IMR-90 (cell line): ENCODE results near the gene RAB8A. TPM values are rescaled to one million over a fixed set of nuclear protein-coding genes. Genes with fewer than 3 reads are reported as not detected.
"Not testable (repeated sequence)": the region's sequence is repeated elsewhere in the genome, so short reads cannot be mapped to it uniquely, and the experiment has no call there.

Source experiments
- ATAC-seq: fragments of 200-7000 bp; cut with Tn5 transposase; 2 replicates; pipeline ENCODE4 v1.9.1; 2020; ENCODE audit warnings: low read depth, mild to moderate bottlenecking, moderate library complexity
- BruUV-seq: library from RNA; stranded (reverse); fragments of 400-500 nt; replicated peaks from 2 replicates; lab custom pipeline; 2021; lab: Mats Ljungman, UMichigan
- CTCF ChIA-PET: fragments of 300-600 bp; formaldehyde crosslinking; extraction: SDS; loops from one replicate; lab custom pipeline; 2021; ENCODE audit warnings: antibody characterized with exemption; lab: Yijun Ruan, JAX
- POLR2A ChIA-PET: fragments of 300-600 bp; sonication (Branson Sonifier 250); formaldehyde crosslinking; loops from one replicate; lab custom pipeline; 2022; ENCODE audit warnings: antibody characterized with exemption; ENCODE audit not compliant: unreplicated experiment; lab: Charles Lee
- DNase-seq: peaks from one replicate; pipeline ENCODE4 v3.0.0; 2013
- H2AFZ ChIP-seq: replicated peaks from 2 replicates; pipeline ENCODE3; 2013; ENCODE audit warnings: low read length, mild to moderate bottlenecking; ENCODE audit not compliant: poor library complexity
- H2AK5ac ChIP-seq: 2 replicates; pipeline ENCODE4 v1.6.1; 2013; ENCODE audit warnings: low read depth, low read length, inconsistent platforms
- H2AK9ac ChIP-seq: replicated peaks from 2 replicates; pipeline ENCODE3; 2013; ENCODE audit warnings: mild to moderate bottlenecking, low read depth, low read length, moderate library complexity; ENCODE audit not compliant: poor library complexity
- H2BK120ac ChIP-seq: 2 replicates; pipeline ENCODE4 v1.6.1; 2013; ENCODE audit warnings: low read depth, low read length, inconsistent platforms
- H2BK15ac ChIP-seq: 3 replicates; pipeline ENCODE4 v1.6.1; 2013; ENCODE audit warnings: low read depth, low read length, inconsistent platforms
- H2BK20ac ChIP-seq: 2 replicates; pipeline ENCODE4 v1.6.1; 2013; ENCODE audit warnings: low read depth, mild to moderate bottlenecking, inconsistent platforms, low read length, moderate library complexity
- H2BK5ac ChIP-seq: 2 replicates; pipeline ENCODE4 v1.6.1; 2013; ENCODE audit warnings: mild to moderate bottlenecking, low read depth, low read length, inconsistent platforms; ENCODE audit not compliant: poor library complexity, severe bottlenecking
- H3K14ac ChIP-seq: replicated peaks from 2 replicates; pipeline ENCODE4 v1.6.1; 2013; ENCODE audit warnings: low read depth, low read length, inconsistent platforms
- H3K18ac ChIP-seq: 2 replicates; pipeline ENCODE4 v1.6.1; 2013; ENCODE audit warnings: low read depth, low read length, control low read depth
- H3K23ac ChIP-seq: 2 replicates; pipeline ENCODE4 v1.6.1; 2013; ENCODE audit warnings: low read depth, low read length, inconsistent platforms
- H3K27ac ChIP-seq: 2 replicates; pipeline ENCODE4 v1.5.1; 2013; ENCODE audit warnings: mild to moderate bottlenecking, control low read depth, low read length; ENCODE audit not compliant: insufficient read depth
- H3K27me3 ChIP-seq: 2 replicates; pipeline ENCODE4 v1.6.1; 2013; ENCODE audit warnings: low read length; ENCODE audit not compliant: control insufficient read depth, insufficient read depth
- H3K36me3 ChIP-seq: 2 replicates; pipeline ENCODE4 v1.6.1; 2013; ENCODE audit warnings: low read length, mixed read lengths; ENCODE audit not compliant: control insufficient read depth, insufficient read depth
- H3K4ac ChIP-seq: 2 replicates; pipeline ENCODE4 v1.6.1; 2013; ENCODE audit warnings: low read depth, low read length, inconsistent platforms
- H3K4me1 ChIP-seq: 2 replicates; pipeline ENCODE4 v1.6.1; 2013; ENCODE audit warnings: low read length, mixed read lengths; ENCODE audit not compliant: control insufficient read depth, insufficient read depth
- H3K4me2 ChIP-seq: 2 replicates; pipeline ENCODE4 v1.6.1; 2013; ENCODE audit warnings: low read depth, mild to moderate bottlenecking, control low read depth, low read length, moderate library complexity
- H3K4me3 ChIP-seq: 2 replicates; pipeline ENCODE4 v1.5.1; 2013; ENCODE audit warnings: low read depth, mild to moderate bottlenecking, control low read depth, low read length, moderate library complexity; ENCODE audit not compliant: insufficient read depth
- H3K56ac ChIP-seq: 2 replicates; pipeline ENCODE4 v1.6.1; 2013; ENCODE audit warnings: low read length, inconsistent platforms; ENCODE audit not compliant: insufficient read depth; ENCODE audit errors: extremely low read depth
- H3K79me1 ChIP-seq, 2 experiments: 2 replicates each; pipeline ENCODE4 v1.6.1; 2013; ENCODE audit warnings: low read length in 2 of 2, inconsistent platforms in 1 of 2, low read depth in 1 of 2
- H3K9ac ChIP-seq: 2 replicates; pipeline ENCODE4 v1.6.1; 2013; ENCODE audit warnings: low read depth, low read length, control low read depth
- H3K9me1 ChIP-seq: 2 replicates; pipeline ENCODE4 v1.6.1; 2013; ENCODE audit warnings: low read length, inconsistent platforms; ENCODE audit not compliant: insufficient read depth
- H3K9me3 ChIP-seq: 2 replicates; pipeline ENCODE4 v1.6.1; 2013; ENCODE audit warnings: low read length; ENCODE audit not compliant: control insufficient read depth, insufficient read depth
- H4K20me1 ChIP-seq: 2 replicates; pipeline ENCODE4 v1.6.1; 2013; ENCODE audit warnings: low read length, inconsistent platforms; ENCODE audit not compliant: insufficient read depth
- H4K5ac ChIP-seq: 2 replicates; pipeline ENCODE4 v1.6.1; 2013; ENCODE audit warnings: mild to moderate bottlenecking, low read depth, low read length, control low read depth
- H4K8ac ChIP-seq, 2 experiments: 2 replicates each; pipeline ENCODE4 v1.6.1; 2013; ENCODE audit warnings: low read depth in 2 of 2, low read length in 2 of 2, control low read depth in 1 of 2, inconsistent platforms in 1 of 2
- H4K91ac ChIP-seq: 2 replicates; pipeline ENCODE4 v1.6.1; 2013; ENCODE audit warnings: low read depth, low read length, inconsistent platforms; ENCODE audit not compliant: insufficient read depth
- FOS ChIP-seq: fragments of 150-350 bp; IDR thresholded peaks from 2 replicates; pipeline ENCODE4 v1.6.1; 2016; ENCODE audit warnings: low read depth, low read length
- WGBS, 2 experiments: methylation state at CpG; one replicate each; pipeline versions ENCODE4 v1.1.5 to v1.1.7; 2013; ENCODE audit warnings: missing lambda C conversion rate in 2 of 2; ENCODE audit not compliant: insufficient read length in 1 of 2; ENCODE audit errors: extremely low coverage in 2 of 2; 5-methylcytosine and 5-hydroxymethylcytosine counted together
- dilution Hi-C: fragments of 300-500 bp; cut with HindIII; formaldehyde crosslinking; loops from one replicate; pipeline ENCODE4 v1.14.3; 2018; ENCODE audit warnings: low sequenced_read_pairs; ENCODE audit not compliant: unreplicated experiment
- in situ Hi-C: fragments of 300-500 bp; cut with MboI; formaldehyde crosslinking; loops from 3 replicates; pipeline ENCODE4 v1.14.3; 2019; ENCODE audit warnings: low sequenced_read_pairs, inconsistent platforms, mixed read lengths
- intact Hi-C: fragments of 100-400 bp; cut with micrococcal nuclease; formaldehyde crosslinking; loops from 2 replicates; pipeline ENCODE4 v1.10.0; 2022
- polyA plus RNA-seq, 3 experiments: library from polyadenylated mRNA; depleted of rRNA; stranded (reverse); fragments of >200 nt; gene quantifications; 2 replicates each; pipeline ENCODE4 v1.2.3, GENCODE V29; 2012; ENCODE audit warnings: low replicate concordance in 1 of 3
- total RNA-seq: library from RNA; depleted of rRNA; stranded (reverse); fragments of >200 nt; gene quantifications from 2 replicates; pipeline ENCODE4 v1.2.3, GENCODE V29; 2012

Gene RAB8A
- total and polyA plus RNA-seq, 2 of the 4 experiments (the other 2 are of a cell fraction), result 64.5 to 135 TPM

DNA sequence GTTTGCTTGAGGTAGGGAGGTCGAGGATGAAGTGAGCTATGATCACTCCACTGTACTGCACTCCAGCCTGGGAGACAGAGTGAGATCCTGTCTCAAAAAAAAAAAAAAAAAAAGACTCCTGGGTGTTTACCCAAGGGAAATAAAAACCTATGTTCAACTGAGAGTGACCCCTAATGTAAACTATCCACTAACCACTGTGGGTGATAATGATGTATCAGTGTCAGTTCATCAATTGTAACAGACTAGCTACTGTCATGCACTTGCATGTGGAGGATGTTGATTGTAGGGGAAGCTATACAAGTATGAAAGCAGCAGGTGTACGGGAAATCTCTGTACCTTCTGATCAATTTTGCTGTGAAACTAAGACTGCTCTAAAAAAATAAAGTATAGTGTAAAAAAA is 64.3 kb downstream of the RAB8A start:
- POLR2A ChIA-PET, result no interaction called here
- no peak for DNase-seq
- H3K9me3 ChIP-seq, result 0 out of 2 replicates have a peak, but pooled peaks cover 5% of the 10 kb centered on the region
- H2BK20ac ChIP-seq, result no peak overlapping the region
- H2AFZ ChIP-seq, result no peak overlapping the region
- TF ChIP-seq FOS, result no peak
- WGBS, 2 experiments, result no CpG with 5 or more reads among the region's 2 CpGs
- no peak overlapping the region for H3K9ac ChIP-seq
- intact Hi-C loops (no loop called here), in situ Hi-C loops (loop anchor here (5.0 to 25.0 kb wide), 5 partner anchors 134 to 1064 kb away; partner anchors contain the start of genes AKAP8L, CYP4F3 and SYDE1), dilution Hi-C loops (no loop called here)
- no peak overlapping the region for H3K18ac ChIP-seq
- no peak overlapping the region for H2BK15ac ChIP-seq
- H3K79me1 ChIP-seq, result no peaks in the 10 kb centered on the region
- no peak overlapping the region for H3K4me2 ChIP-seq
- H2AK5ac ChIP-seq, result no peak overlapping the region
- H2BK5ac ChIP-seq, result no peak overlapping the region
- CTCF ChIA-PET, result no interaction called here
- no TSS peak for BruUV-seq
- no peaks in the 10 kb centered on the region for H4K20me1 ChIP-seq
- H3K27ac ChIP-seq, result no peak overlapping the region
- no peaks in the 10 kb centered on the region for H3K36me3 ChIP-seq
- no peak overlapping the region for H3K4ac ChIP-seq
- H4K5ac ChIP-seq, result no peak overlapping the region
- no peak overlapping the region for H3K56ac ChIP-seq
- peaks cover 4% of the 10 kb centered on the region; the same call in 1 of the 2 replicates for H3K4me1 ChIP-seq
- H3K23ac ChIP-seq, result no peak overlapping the region
- no peak overlapping the region for H4K91ac ChIP-seq
- H3K9me1 ChIP-seq, result no peaks in the 10 kb centered on the region
- H3K14ac ChIP-seq, result no peak overlapping the region
- no peak overlapping the region for H2BK120ac ChIP-seq
- no peak overlapping the region for H2AK9ac ChIP-seq
- H4K8ac ChIP-seq, result no peak overlapping the region
- H3K27me3 ChIP-seq, result no peaks in the 10 kb centered on the region
- no peak for ATAC-seq
- H3K4me3 ChIP-seq, result no peak overlapping the region

DNA sequence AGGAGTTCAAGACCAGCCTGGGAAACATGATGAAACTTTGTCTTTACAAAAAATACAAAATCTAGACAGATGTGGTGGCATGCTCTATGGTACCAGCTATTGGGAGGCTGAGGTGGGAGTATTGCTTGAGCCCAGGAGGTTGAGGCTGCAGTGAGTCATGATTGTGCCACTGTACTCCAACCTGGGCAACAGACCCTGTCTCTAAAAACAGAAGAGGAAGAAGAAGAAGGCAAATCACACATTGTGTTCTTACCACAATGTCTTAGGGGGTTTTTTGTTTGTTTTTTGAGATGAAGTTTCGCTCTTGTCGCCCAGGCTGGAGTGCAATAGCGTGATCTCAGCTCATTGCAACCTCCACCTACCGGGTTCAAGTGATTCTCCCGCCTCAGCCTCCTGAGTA is 67.2 kb downstream of the RAB8A start:
- H2BK15ac ChIP-seq, H2BK20ac ChIP-seq, H2AK9ac ChIP-seq, H3K9ac ChIP-seq, H4K8ac ChIP-seq, intact Hi-C loops, H2BK5ac ChIP-seq, H3K27me3 ChIP-seq, CTCF ChIA-PET, H3K36me3 ChIP-seq, H3K4ac ChIP-seq, H3K4me2 ChIP-seq, H3K9me1 ChIP-seq, BruUV-seq, dilution Hi-C loops, H3K79me1 ChIP-seq, H3K56ac ChIP-seq, H4K20me1 ChIP-seq, H3K23ac ChIP-seq, POLR2A ChIA-PET, H3K4me1 ChIP-seq, H3K4me3 ChIP-seq, H4K91ac ChIP-seq, DNase-seq, H4K5ac ChIP-seq, H2BK120ac ChIP-seq, H3K14ac ChIP-seq, H3K27ac ChIP-seq, H3K9me3 ChIP-seq, H3K18ac ChIP-seq, H2AFZ ChIP-seq, ATAC-seq: not testable (repeated sequence)
- no CpG with 5 or more reads among the region's 5 CpGs for WGBS, 2 experiments
- in situ Hi-C loops, result loop anchor here (5.0 to 25.0 kb wide), 5 partner anchors 137 to 1067 kb away; partner anchors contain the start of genes AKAP8L, CYP4F3 and SYDE1
- peak overlapping the region; percentile 16; the same call in 1 of the 2 replicates for H2AK5ac ChIP-seq
